Loucy (cell line): Measurements from ENCODE around the gene SLC13A4.

ENCODE experiments used
- H2AFZ ChIP-seq: fragments of 200-600 bp; sonication (generic); 2 replicates; pipeline ENCODE4 v1.6.0; 2016; ENCODE audit warnings: antibody characterized with exemption, mild to moderate bottlenecking, low read length, moderate library complexity
- H3F3A ChIP-seq: fragments of 200-600 bp; 2 replicates; pipeline ENCODE4 v1.6.0; 2016; ENCODE audit warnings: antibody characterized with exemption, low read depth, mild to moderate bottlenecking
- H3K27me3 ChIP-seq: fragments of 200-600 bp; sonication (generic); 2 replicates; pipeline ENCODE4 v1.6.1; 2014; ENCODE audit warnings: low read length, mild to moderate bottlenecking; ENCODE audit not compliant: insufficient read depth, poor library complexity, severe bottlenecking
- H3K36me3 ChIP-seq: fragments of 200-600 bp; sonication (generic); 2 replicates; pipeline ENCODE4 v1.6.1; 2016; ENCODE audit warnings: low read length; ENCODE audit not compliant: insufficient read depth
- H3K4me1 ChIP-seq: fragments of 200-600 bp; sonication (generic); 2 replicates; pipeline ENCODE4 v1.5.1; 2014; ENCODE audit warnings: low read length, mild to moderate bottlenecking; ENCODE audit not compliant: insufficient read depth, poor library complexity, severe bottlenecking
- H3K4me2 ChIP-seq: fragments of 200-600 bp; sonication (generic); 2 replicates; pipeline ENCODE4 v1.6.0; 2014; ENCODE audit warnings: antibody characterized with exemption, low read length, low read depth, mild to moderate bottlenecking; ENCODE audit not compliant: poor library complexity, severe bottlenecking
- H3K4me3 ChIP-seq: fragments of 200-600 bp; sonication (generic); 2 replicates; pipeline ENCODE4 v1.5.1; 2014; ENCODE audit warnings: low read length, mild to moderate bottlenecking, mixed read lengths; ENCODE audit not compliant: poor library complexity, severe bottlenecking
- H3K79me2 ChIP-seq: fragments of 200-600 bp; sonication (generic); 2 replicates; pipeline ENCODE4 v1.6.1; 2014; ENCODE audit warnings: low read length; ENCODE audit not compliant: insufficient read depth
- H3K9ac ChIP-seq: fragments of 200-600 bp; sonication (generic); 2 replicates; pipeline ENCODE4 v1.6.0; 2014; ENCODE audit warnings: mild to moderate bottlenecking, low read depth, low read length, moderate library complexity; ENCODE audit not compliant: poor library complexity, severe bottlenecking
- H3K9me2 ChIP-seq: fragments of 200-600 bp; sonication (generic); replicated peaks from 2 replicates; pipeline ENCODE4 v1.6.1; 2016; ENCODE audit warnings: low read depth, low read length, mixed read lengths
- H3K9me3 ChIP-seq: fragments of 200-600 bp; sonication (generic); 2 replicates; pipeline ENCODE4 v1.6.1; 2014; ENCODE audit warnings: mild to moderate bottlenecking, antibody characterized with exemption, low read length, low read depth; ENCODE audit not compliant: insufficient read depth
- H4K20me1 ChIP-seq: fragments of 200-600 bp; sonication (generic); 2 replicates; pipeline ENCODE4 v1.6.0; 2014; ENCODE audit warnings: antibody characterized with exemption, low read length, mild to moderate bottlenecking; ENCODE audit not compliant: insufficient read depth, poor library complexity, severe bottlenecking
- CTCF ChIP-seq: fragments of 200-600 bp; sonication (generic); conservative IDR thresholded peaks from 2 replicates; pipeline ENCODE4 v1.5.1; 2014; ENCODE audit warnings: mild to moderate bottlenecking, antibody characterized with exemption, low read length
- EZH2phosphoT487 ChIP-seq: fragments of 200-600 bp; IDR thresholded peaks from 2 replicates; pipeline ENCODE4 v1.6.1; 2018; ENCODE audit warnings: antibody characterized with exemption, mild to moderate bottlenecking, moderate library complexity, borderline replicate concordance

The SLC13A4 gene

GRCh38 chr7:135715055-135715522 is 12.9 kb downstream of the SLC13A4 start:
- Histone ChIP-seq H3K79me2 (no peaks in the 10 kb centered on the region), H3F3A (no peaks in the 10 kb centered on the region), H3K9ac (no peak overlapping the region), H4K20me1 (no peaks in the 10 kb centered on the region), H3K9me2 (no peaks in the 10 kb centered on the region), H3K36me3 (no peaks in the 10 kb centered on the region), H3K4me3 (no peak overlapping the region), H3K27me3 (no peaks in the 10 kb centered on the region), H3K4me1 (no peaks in the 10 kb centered on the region), H2AFZ (no peak overlapping the region), H3K9me3 (no peaks in the 10 kb centered on the region), H3K4me2 (no peak overlapping the region)
- TF ChIP-seq CTCF (no peak), EZH2phosphoT487 (no peak)

- Histone ChIP-seq H3K9me3 (no peaks in the 10 kb centered on the region), H3K27me3 (no peaks in the 10 kb centered on the region), H3K9ac (no peak overlapping the region), H3K9me2 (no peaks in the 10 kb centered on the region), H3K4me1 (no peaks in the 10 kb centered on the region), H3K36me3 (no peaks in the 10 kb centered on the region), H3F3A (no peaks in the 10 kb centered on the region), H3K4me3 (no peak overlapping the region), H2AFZ (no peak overlapping the region), H4K20me1 (no peaks in the 10 kb centered on the region), H3K4me2 (no peak overlapping the region), H3K79me2 (no peaks in the 10 kb centered on the region)
- TF ChIP-seq CTCF = no peak
These were observed 13.4 kb downstream of the SLC13A4 start for GRCh38 chr7:135714534-135715009.

- H3K79me2 ChIP-seq = no peaks in the 10 kb centered on the region
- no peak for TF ChIP-seq EZH2phosphoT487
- no peak for TF ChIP-seq CTCF
- H2AFZ ChIP-seq = no peak overlapping the region
- H3K9ac ChIP-seq = no peak overlapping the region
- no peaks in the 10 kb centered on the region for H3K4me1 ChIP-seq
- H3F3A ChIP-seq = no peaks in the 10 kb centered on the region
- no peaks in the 10 kb centered on the region for H3K27me3 ChIP-seq
- no peaks in the 10 kb centered on the region for H3K9me3 ChIP-seq
- no peak overlapping the region for H3K4me3 ChIP-seq
- H3K4me2 ChIP-seq = no peak overlapping the region
- H4K20me1 ChIP-seq = no peaks in the 10 kb centered on the region
- H3K36me3 ChIP-seq = no peaks in the 10 kb centered on the region
- no peaks in the 10 kb centered on the region for H3K9me2 ChIP-seq
These were observed 14.0 kb downstream of the SLC13A4 start for GRCh38 chr7:135713836-135714470.
